HepG2 (cell line): Measurements from ENCODE around the gene ADCY7. TPM values are rescaled to one million over a fixed set of nuclear protein-coding genes. Genes with fewer than 3 reads are reported as not detected.

ENCODE experiments used
- BCL6 ChIP-seq: IDR thresholded peaks from 2 replicates; pipeline ENCODE4 v1.6.1; 2016; ENCODE audit warnings: missing genetic modification reagents, missing compliant biosample characterization
- BORCS8-MEF2B ChIP-seq: sonication (generic); formaldehyde crosslinking; IDR thresholded peaks from 2 replicates; pipeline ENCODE4 v1.8.0; 2022; ENCODE audit warnings: mild to moderate bottlenecking, missing genetic modification reagents
- CREB1 ChIP-seq, 2 experiments: fragments of 450-650 bp in 1 of 2; IDR thresholded peaks; 2 replicates each; pipeline ENCODE4 v1.6.1; 2016 to 2017; ENCODE audit warnings: control low read depth in 1 of 2, mild to moderate bottlenecking in 1 of 2, missing compliant biosample characterization in 1 of 2, missing genetic modification characterization in 1 of 2
- FLYWCH1 ChIP-seq: sonication (generic); formaldehyde crosslinking; IDR thresholded peaks from 2 replicates; pipeline ENCODE4 v1.8.1; 2023; ENCODE audit warnings: mild to moderate bottlenecking, missing genetic modification reagents
- GPN1 ChIP-seq: sonication (generic); formaldehyde crosslinking; IDR thresholded peaks from 2 replicates; pipeline ENCODE4 v1.5.1; 2020; ENCODE audit warnings: missing genetic modification reagents, borderline replicate concordance
- KLF13 ChIP-seq: sonication (generic); formaldehyde crosslinking; IDR thresholded peaks from 2 replicates; pipeline ENCODE4 v1.4.0; 2020; ENCODE audit warnings: mild to moderate bottlenecking, missing genetic modification reagents
- NKX3-1 ChIP-seq: sonication (generic); formaldehyde crosslinking; IDR thresholded peaks from 2 replicates; pipeline ENCODE4 v1.5.0; 2020; ENCODE audit warnings: missing genetic modification reagents
- NRL ChIP-seq: sonication (generic); formaldehyde crosslinking; IDR thresholded peaks from 2 replicates; pipeline ENCODE4 v1.5.0; 2020; ENCODE audit warnings: missing genetic modification reagents, mild to moderate bottlenecking, moderate library complexity, borderline replicate concordance
- PAF1 ChIP-seq: IDR thresholded peaks from 2 replicates; pipeline ENCODE4 v1.6.1; 2016; ENCODE audit warnings: missing genetic modification reagents, missing compliant biosample characterization
- THAP11 ChIP-seq: IDR thresholded peaks from 2 replicates; pipeline ENCODE4 v1.6.1; 2016; ENCODE audit warnings: missing biosample characterization, missing genetic modification reagents
- ZBTB38 ChIP-seq: sonication (generic); formaldehyde crosslinking; IDR thresholded peaks from 2 replicates; pipeline ENCODE4 v1.5.1; 2020; ENCODE audit warnings: mild to moderate bottlenecking, missing genetic modification reagents
- ZNF24 ChIP-seq: fragments of 450-650 bp; IDR thresholded peaks from 2 replicates; pipeline ENCODE4 v1.6.1; 2017; ENCODE audit warnings: antibody characterized with exemption, mild to moderate bottlenecking
- ZNF260 ChIP-seq: sonication (generic); formaldehyde crosslinking; IDR thresholded peaks from 2 replicates; pipeline ENCODE4 v1.4.0; 2020; ENCODE audit warnings: missing genetic modification reagents, low read depth, mild to moderate bottlenecking, borderline replicate concordance
- ZNF350 ChIP-seq: sonication (generic); formaldehyde crosslinking; IDR thresholded peaks from 2 replicates; pipeline ENCODE4 v1.4.0; 2020; ENCODE audit warnings: mild to moderate bottlenecking, low read depth, missing genetic modification reagents, borderline replicate concordance
- ZNF431 ChIP-seq: sonication (generic); formaldehyde crosslinking; IDR thresholded peaks from 2 replicates; pipeline ENCODE4 v1.9.0; 2022; ENCODE audit warnings: missing genetic modification reagents, low read depth, mild to moderate bottlenecking, borderline replicate concordance
- ZNF556 ChIP-seq: sonication (generic); formaldehyde crosslinking; IDR thresholded peaks from 2 replicates; pipeline ENCODE4 v1.4.0; 2020; ENCODE audit warnings: mild to moderate bottlenecking, missing genetic modification reagents, borderline replicate concordance
- ZNF616 ChIP-seq: sonication (generic); formaldehyde crosslinking; IDR thresholded peaks from 2 replicates; pipeline ENCODE4 v1.5.0; 2020; ENCODE audit warnings: low read depth, mild to moderate bottlenecking, missing genetic modification reagents
- ZNF749 ChIP-seq: sonication (generic); formaldehyde crosslinking; IDR thresholded peaks from 2 replicates; pipeline ENCODE4 v1.8.0; 2022; ENCODE audit warnings: mild to moderate bottlenecking, missing genetic modification reagents, moderate library complexity, borderline replicate concordance
- ZNF772 ChIP-seq: sonication (generic); formaldehyde crosslinking; IDR thresholded peaks from 2 replicates; pipeline ENCODE4 v1.5.0; 2020; ENCODE audit warnings: mild to moderate bottlenecking, missing genetic modification reagents
- polyA plus RNA-seq, 8 experiments: library from polyadenylated mRNA; depleted of rRNA in 3 of 8; stranded (reverse) in 7 of 8; unstranded in 1 of 8; fragments of >200 nt; fragmentation: Illumina TruSeq in 4 of 8; extraction: Trizol in 4 of 8; gene quantifications; 2 replicates each; pipeline versions ENCODE4 v1.2.1 to v1.2.3, GENCODE V29; 2011 to 2016; ENCODE audit warnings: low read depth in 4 of 8, missing spikeins in 1 of 8, mixed read lengths in 1 of 8; ENCODE audit not compliant: insufficient read depth in 1 of 8
- total RNA-seq, 5 experiments: library from RNA; depleted of rRNA; stranded (reverse); fragments of >200 nt; fragmentation: Illumina TruSeq; extraction: Trizol; gene quantifications; 2 replicates each; pipeline ENCODE4 v1.2.3, GENCODE V29; 2016; ENCODE audit warnings: low read depth in 1 of 5
- TF ChIP-seq, protein P1 (sequence below): sonication (generic); formaldehyde crosslinking; IDR thresholded peaks from 2 replicates; pipeline ENCODE4 v1.4.0; 2020; ENCODE audit warnings: missing genetic modification reagents
- TF ChIP-seq, protein P2 (sequence below): sonication (generic); formaldehyde crosslinking; IDR thresholded peaks from 2 replicates; pipeline ENCODE4 v1.5.0; 2020; ENCODE audit warnings: mild to moderate bottlenecking, missing genetic modification reagents
- TF ChIP-seq, protein P3 (sequence below): sonication (generic); formaldehyde crosslinking; IDR thresholded peaks from 2 replicates; pipeline ENCODE4 v1.5.0; 2020; ENCODE audit warnings: missing genetic modification reagents
- TF ChIP-seq, protein P4 (sequence below): sonication (generic); formaldehyde crosslinking; IDR thresholded peaks from 2 replicates; pipeline ENCODE4 v1.8.1; 2022; ENCODE audit warnings: mild to moderate bottlenecking, missing genetic modification reagents

ADCY7 gene
- total and polyA plus RNA-seq, 2 of the 13 experiments (the other 11 are each of a cell fraction or from before 2014, with no cell fraction given), result 2.2 to 4.3 TPM

DNA sequence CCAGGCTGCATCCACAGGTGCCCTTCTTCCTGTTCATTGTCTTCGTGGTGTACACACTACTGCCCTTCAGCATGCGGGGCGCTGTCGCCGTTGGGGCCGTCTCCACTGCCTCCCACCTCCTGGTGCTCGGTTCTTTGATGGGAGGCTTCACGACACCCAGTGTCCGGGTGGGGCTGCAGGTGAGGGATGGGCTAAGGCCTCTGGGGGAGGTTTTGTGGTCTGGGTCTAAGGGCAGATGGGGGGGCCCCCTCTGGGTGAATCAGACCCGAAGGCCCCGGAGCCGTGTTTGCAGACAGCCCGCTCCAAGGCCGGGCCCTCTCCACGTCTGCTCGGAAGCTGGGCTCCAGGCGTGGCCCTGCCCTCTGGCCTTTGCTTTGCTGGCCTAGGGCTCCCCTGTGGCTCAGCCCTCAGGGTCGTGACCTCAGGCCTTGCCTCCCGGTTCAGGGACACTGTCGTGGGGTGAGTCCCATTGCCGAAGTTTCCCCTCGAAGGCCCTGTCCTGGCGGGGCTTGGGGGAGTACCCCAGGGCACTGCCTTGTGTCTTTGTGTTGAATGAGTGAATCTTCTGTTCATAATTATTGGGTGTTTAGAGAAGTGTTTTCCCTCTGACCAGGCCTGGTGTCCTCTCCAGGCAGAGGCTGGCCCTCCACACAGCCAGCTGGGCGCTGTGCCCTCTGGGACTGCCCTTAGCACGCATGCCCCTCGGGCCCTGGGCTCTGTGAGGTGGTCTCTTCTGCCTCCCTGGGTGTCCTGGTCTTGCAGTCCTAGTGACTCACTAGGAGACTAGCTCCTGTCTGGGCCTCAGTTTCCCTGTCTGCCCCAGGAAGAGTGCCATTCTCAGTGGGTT lies 25.6 kb downstream of the ADCY7 start (continued):
- peak; percentile 71 for TF ChIP-seq ZNF616
- TF ChIP-seq THAP11, result no peak
- TF ChIP-seq, protein P1, sequence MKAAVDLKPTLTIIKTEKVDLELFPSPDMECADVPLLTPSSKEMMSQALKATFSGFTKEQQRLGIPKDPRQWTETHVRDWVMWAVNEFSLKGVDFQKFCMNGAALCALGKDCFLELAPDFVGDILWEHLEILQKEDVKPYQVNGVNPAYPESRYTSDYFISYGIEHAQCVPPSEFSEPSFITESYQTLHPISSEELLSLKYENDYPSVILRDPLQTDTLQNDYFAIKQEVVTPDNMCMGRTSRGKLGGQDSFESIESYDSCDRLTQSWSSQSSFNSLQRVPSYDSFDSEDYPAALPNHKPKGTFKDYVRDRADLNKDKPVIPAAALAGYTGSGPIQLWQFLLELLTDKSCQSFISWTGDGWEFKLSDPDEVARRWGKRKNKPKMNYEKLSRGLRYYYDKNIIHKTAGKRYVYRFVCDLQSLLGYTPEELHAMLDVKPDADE (CRISPR knock-in tag), result no peak
- no peak for TF ChIP-seq CREB1 (IDR thresholded peaks at IDR 0.05)
- no peak for TF ChIP-seq CREB1 (CRISPR knock-in tag; IDR thresholded peaks at IDR 0.05)
- TF ChIP-seq ZNF749 (CRISPR knock-in tag), result 0 out of 2 replicates have a peak, but pooled peaks have one; percentile 42
- no peak for TF ChIP-seq FLYWCH1
- TF ChIP-seq ZNF24, result no peak
- no peak for TF ChIP-seq BORCS8-MEF2B (CRISPR knock-in tag)
- TF ChIP-seq ZBTB38, result no peak
- peak; percentile 41; the same call in 1 of the 2 replicates for TF ChIP-seq ZNF556
- TF ChIP-seq, protein P2, sequence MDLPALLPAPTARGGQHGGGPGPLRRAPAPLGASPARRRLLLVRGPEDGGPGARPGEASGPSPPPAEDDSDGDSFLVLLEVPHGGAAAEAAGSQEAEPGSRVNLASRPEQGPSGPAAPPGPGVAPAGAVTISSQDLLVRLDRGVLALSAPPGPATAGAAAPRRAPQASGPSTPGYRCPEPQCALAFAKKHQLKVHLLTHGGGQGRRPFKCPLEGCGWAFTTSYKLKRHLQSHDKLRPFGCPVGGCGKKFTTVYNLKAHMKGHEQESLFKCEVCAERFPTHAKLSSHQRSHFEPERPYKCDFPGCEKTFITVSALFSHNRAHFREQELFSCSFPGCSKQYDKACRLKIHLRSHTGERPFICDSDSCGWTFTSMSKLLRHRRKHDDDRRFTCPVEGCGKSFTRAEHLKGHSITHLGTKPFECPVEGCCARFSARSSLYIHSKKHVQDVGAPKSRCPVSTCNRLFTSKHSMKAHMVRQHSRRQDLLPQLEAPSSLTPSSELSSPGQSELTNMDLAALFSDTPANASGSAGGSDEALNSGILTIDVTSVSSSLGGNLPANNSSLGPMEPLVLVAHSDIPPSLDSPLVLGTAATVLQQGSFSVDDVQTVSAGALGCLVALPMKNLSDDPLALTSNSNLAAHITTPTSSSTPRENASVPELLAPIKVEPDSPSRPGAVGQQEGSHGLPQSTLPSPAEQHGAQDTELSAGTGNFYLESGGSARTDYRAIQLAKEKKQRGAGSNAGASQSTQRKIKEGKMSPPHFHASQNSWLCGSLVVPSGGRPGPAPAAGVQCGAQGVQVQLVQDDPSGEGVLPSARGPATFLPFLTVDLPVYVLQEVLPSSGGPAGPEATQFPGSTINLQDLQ (CRISPR knock-in tag), result no peak; the same call in 1 of the 2 replicates
- no peak for TF ChIP-seq NRL
- TF ChIP-seq NKX3-1 (CRISPR knock-in tag), result no peak
- TF ChIP-seq KLF13 (CRISPR knock-in tag), result no peak
- TF ChIP-seq, protein P3, sequence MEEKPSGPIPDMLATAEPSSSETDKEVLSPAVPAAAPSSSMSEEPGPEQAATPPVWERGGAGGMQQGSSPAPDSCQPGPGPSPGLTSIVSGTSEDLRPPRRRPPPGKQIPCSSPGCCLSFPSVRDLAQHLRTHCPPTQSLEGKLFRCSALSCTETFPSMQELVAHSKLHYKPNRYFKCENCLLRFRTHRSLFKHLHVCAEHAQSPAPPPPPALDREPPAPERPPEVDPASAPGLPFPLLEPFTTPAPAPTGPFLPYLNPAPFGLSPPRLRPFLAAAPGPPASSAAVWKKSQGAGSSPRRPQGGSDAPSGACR (CRISPR knock-in tag), result no peak
- TF ChIP-seq, protein P4, sequence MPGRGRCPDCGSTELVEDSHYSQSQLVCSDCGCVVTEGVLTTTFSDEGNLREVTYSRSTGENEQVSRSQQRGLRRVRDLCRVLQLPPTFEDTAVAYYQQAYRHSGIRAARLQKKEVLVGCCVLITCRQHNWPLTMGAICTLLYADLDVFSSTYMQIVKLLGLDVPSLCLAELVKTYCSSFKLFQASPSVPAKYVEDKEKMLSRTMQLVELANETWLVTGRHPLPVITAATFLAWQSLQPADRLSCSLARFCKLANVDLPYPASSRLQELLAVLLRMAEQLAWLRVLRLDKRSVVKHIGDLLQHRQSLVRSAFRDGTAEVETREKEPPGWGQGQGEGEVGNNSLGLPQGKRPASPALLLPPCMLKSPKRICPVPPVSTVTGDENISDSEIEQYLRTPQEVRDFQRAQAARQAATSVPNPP, result peak; percentile 70; the same call in 1 of the 2 replicates
- TF ChIP-seq BCL6 (CRISPR knock-in tag), result peak; percentile 88
- TF ChIP-seq ZNF772 (CRISPR knock-in tag), result no peak
- no peak for TF ChIP-seq ZNF260
- TF ChIP-seq GPN1 (CRISPR knock-in tag), result 0 out of 2 replicates have a peak, but pooled peaks have one; percentile 68
- 0 out of 2 replicates have a peak, but pooled peaks have one; percentile 59 for TF ChIP-seq ZNF431 (CRISPR knock-in tag)
- peak; percentile 53; the same call in 1 of the 2 replicates for TF ChIP-seq ZNF350 (CRISPR knock-in tag)
- no peak for TF ChIP-seq PAF1 (CRISPR knock-in tag)
